Prostate gland (tissue), 2 donors: ENCODE results near the gene DSCAM.
"Not testable (repeated sequence)": the region's sequence is repeated elsewhere in the genome, so short reads cannot be mapped to it uniquely, and the experiment has no call there.

Experiments used
- CTCF ChIP-seq, 4 experiments: fragments of 200-600 bp in 2 of 4; fragments of 450-650 bp in 2 of 4; sonication (generic) in 2 of 4; IDR thresholded peaks; 1 replicate in 3 of 4; 2 replicates in 1 of 4; pipeline ENCODE4 v1.5.1; 2016 to 2019; ENCODE audit warnings: antibody characterized with exemption in 4 of 4, mild to moderate bottlenecking in 2 of 4, moderate library complexity in 2 of 4
- POLR2A ChIP-seq: fragments of 450-650 bp; IDR thresholded peaks from one replicate; pipeline ENCODE4 v1.6.1; 2016; ENCODE audit warnings: antibody characterized with exemption, mild to moderate bottlenecking
- POLR2AphosphoS5 ChIP-seq: sonication (generic); formaldehyde crosslinking; IDR thresholded peaks from one replicate; pipeline ENCODE4 v1.6.1; 2017; ENCODE audit warnings: antibody characterized with exemption

- not testable (repeated sequence) for TF ChIP-seq CTCF (IDR thresholded peaks at IDR 0.05); POLR2A; POLR2AphosphoS5
These were observed 48.7 kb upstream of the DSCAM start for GRCh38 chr21:40895697-40896096.
